Cardiac muscle cell (in vitro differentiated cells and primary cell): ENCODE results near the gene SLC4A11. TPM values are rescaled to one million over a fixed set of nuclear protein-coding genes. Genes with fewer than 3 reads are reported as not detected.

Experiments
- DNase-seq, 2 donors: peaks; one replicate each; pipeline versions ENCODE4 v3.0.0 to v3.0.0-alpha.2; 2010 to 2017; ENCODE audit warnings: low read depth in 1 of 2, low spot score in 1 of 2
- H3K27ac ChIP-seq: fragments of 200-600 bp; sonication (generic); 2 replicates; pipeline ENCODE4 v1.5.1; 2016
- H3K27me3 ChIP-seq: fragments of 200-600 bp; sonication (generic); 2 replicates; pipeline ENCODE4 v1.6.0; 2016; ENCODE audit warnings: control low read depth
- H3K36me3 ChIP-seq: fragments of 200-600 bp; sonication (generic); 2 replicates; pipeline ENCODE4 v1.5.1; 2016; ENCODE audit warnings: control low read depth
- H3K4me1 ChIP-seq: fragments of 200-600 bp; sonication (generic); 2 replicates; pipeline ENCODE4 v1.8.1; 2017; ENCODE audit warnings: low read depth, mild to moderate bottlenecking, mixed run types
- H3K4me3 ChIP-seq: fragments of 200-600 bp; sonication (generic); 2 replicates; pipeline ENCODE4 v1.5.1; 2016; ENCODE audit warnings: mild to moderate bottlenecking
- H3K9me3 ChIP-seq: fragments of 200-600 bp; sonication (generic); 2 replicates; pipeline ENCODE4 v1.5.1; 2017; ENCODE audit warnings: low read depth, mild to moderate bottlenecking, control low read depth
- CTCF ChIP-seq: IDR thresholded peaks from 2 replicates; pipeline ENCODE4 v1.5.1; 2012; ENCODE audit warnings: low read depth, mild to moderate bottlenecking, low read length
- polyA plus RNA-seq: library from polyadenylated mRNA; unstranded; fragments of >200 nt; fragmentation: Nextera tagmentation; extraction: Ambion mirVana; gene quantifications from 2 replicates; pipeline ENCODE4 v1.2.1, GENCODE V29; 2016
- total RNA-seq: library from RNA; depleted of rRNA; stranded (reverse); fragments of >200 nt; gene quantifications from 2 replicates; pipeline ENCODE4 v1.2.3, GENCODE V29; 2016

SLC4A11 gene
- total and polyA plus RNA-seq, 2 experiments from 2014 or later = 0.12 TPM; not detected in 1

DNA sequence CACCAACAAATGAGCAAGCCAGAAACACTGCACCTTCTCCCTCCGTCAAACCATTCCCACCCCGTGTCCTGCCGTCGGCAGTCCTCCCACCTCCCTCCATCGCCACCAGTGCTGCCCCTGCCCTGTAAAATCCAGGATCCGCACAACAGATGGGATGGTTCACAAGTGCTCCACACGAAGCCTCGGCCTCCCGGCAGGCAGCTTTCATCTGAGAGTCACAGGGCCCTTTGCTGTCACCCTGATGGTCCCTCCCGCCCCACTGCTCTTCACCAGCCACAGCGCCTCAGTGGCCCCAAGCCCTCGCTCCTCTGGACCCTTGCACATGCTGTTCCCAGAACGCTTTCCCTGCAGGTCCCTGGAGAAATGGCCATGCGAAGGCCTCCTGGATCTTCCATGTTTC is 12.1 kb downstream of the SLC4A11 start:
- no peak for TF ChIP-seq CTCF
- no peaks in the 10 kb centered on the region for H3K27me3 ChIP-seq
- H3K4me1 ChIP-seq = no peaks in the 10 kb centered on the region
- no peak overlapping the region for H3K4me3 ChIP-seq
- H3K9me3 ChIP-seq = no peaks in the 10 kb centered on the region
- no peak overlapping the region for H3K27ac ChIP-seq
- no peaks in the 10 kb centered on the region for H3K36me3 ChIP-seq
- DNase-seq = no peak

GRCh38 chr20:3226093-3226492 is 12.9 kb downstream of the SLC4A11 start:
- TF ChIP-seq CTCF = no peak
- Histone ChIP-seq H3K36me3 (no peaks in the 10 kb centered on the region), H3K9me3 (no peaks in the 10 kb centered on the region), H3K27me3 (no peaks in the 10 kb centered on the region), H3K4me1 (no peaks in the 10 kb centered on the region), H3K4me3 (no peak overlapping the region), H3K27ac (no peak overlapping the region)
- no peak for DNase-seq

- Histone ChIP-seq H3K36me3 (peaks cover 3% of the 10 kb centered on the region), H3K27me3 (no peaks in the 10 kb centered on the region), H3K27ac (no peak overlapping the region), H3K4me3 (no peak overlapping the region), H3K9me3 (no peaks in the 10 kb centered on the region), H3K4me1 (no peaks in the 10 kb centered on the region)
- no peak for DNase-seq
- TF ChIP-seq CTCF = no peak
Measured at GRCh38 chr20:3224681-3225421, 14.1 kb downstream of the SLC4A11 start.

GRCh38 chr20:3223994-3224680 is 14.9 kb downstream of the SLC4A11 start:
- Histone ChIP-seq H3K36me3 (peaks cover 3% of the 10 kb centered on the region), H3K27me3 (no peaks in the 10 kb centered on the region), H3K27ac (no peak overlapping the region), H3K4me1 (no peaks in the 10 kb centered on the region), H3K4me3 (no peak overlapping the region), H3K9me3 (no peaks in the 10 kb centered on the region)
- no peak for DNase-seq
- TF ChIP-seq CTCF = no peak

DNA sequence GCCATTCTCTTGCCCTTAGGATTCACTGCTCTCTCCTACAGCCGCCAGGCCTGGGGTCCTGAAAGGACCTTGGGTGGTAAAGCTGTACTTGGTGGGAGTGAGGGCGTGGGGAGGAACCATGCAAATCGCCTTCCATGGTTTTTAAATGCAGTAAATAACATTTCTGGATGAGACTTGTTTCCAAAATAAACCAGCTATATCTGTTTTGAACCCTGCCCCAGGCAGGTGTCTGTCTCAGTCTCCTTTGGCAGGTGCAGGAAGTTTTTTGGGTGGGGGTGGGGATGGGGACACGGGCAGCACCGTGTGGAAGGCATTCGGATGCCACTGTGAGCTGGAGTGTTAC is 15.4 kb downstream of the SLC4A11 start:
- no peak for TF ChIP-seq CTCF
- H3K9me3 ChIP-seq = no peaks in the 10 kb centered on the region
- peaks cover 3% of the 10 kb centered on the region for H3K36me3 ChIP-seq
- no peaks in the 10 kb centered on the region for H3K4me1 ChIP-seq
- H3K27me3 ChIP-seq = no peaks in the 10 kb centered on the region
- no peak overlapping the region for H3K27ac ChIP-seq
- DNase-seq = no peak
- no peak overlapping the region for H3K4me3 ChIP-seq
